Uterus (tissue), 4 donors: ENCODE results near the gene NR3C2. TPM values are rescaled to one million over a fixed set of nuclear protein-coding genes. Genes with fewer than 3 reads are reported as not detected.

ENCODE experiments used
- DNase-seq, 2 donors: peaks; one replicate each; pipeline ENCODE4 v3.0.0-alpha.2; 2019 to 2020
- H3K27ac ChIP-seq, 2 donors: fragments of 200-600 bp; sonication (generic); 1 replicate in 1 of 2; 2 replicates in 1 of 2; pipeline ENCODE4 v1.5.1; 2016 to 2018
- H3K27me3 ChIP-seq, 2 donors: fragments of 200-600 bp; sonication (generic); one replicate each; pipeline ENCODE4 v1.5.1; 2018 to 2019; ENCODE audit warnings: control low read depth in 1 of 2
- H3K36me3 ChIP-seq, 2 donors: fragments of 200-600 bp; sonication (generic); one replicate each; pipeline ENCODE4 v1.5.1; 2019; ENCODE audit warnings: control low read depth in 1 of 2
- H3K4me1 ChIP-seq, 2 donors: fragments of 200-600 bp; sonication (generic); one replicate each; pipeline ENCODE4 v1.5.1; 2018 to 2019; ENCODE audit warnings: control low read depth in 1 of 2
- H3K4me3 ChIP-seq, 2 donors: fragments of 200-600 bp; sonication (generic); 1 replicate in 1 of 2; 2 replicates in 1 of 2; pipeline ENCODE4 v1.5.1; 2018 to 2019; ENCODE audit warnings: mild to moderate bottlenecking in 1 of 2
- H3K9me3 ChIP-seq, 2 donors: fragments of 200-600 bp; sonication (generic); one replicate each; pipeline ENCODE4 v1.5.1; 2019; ENCODE audit warnings: control low read depth in 1 of 2
- POLR2A ChIP-seq, 2 donors: fragments of 450-650 bp; IDR thresholded peaks; one replicate each; pipeline ENCODE4 v1.6.1; 2016; ENCODE audit warnings: antibody characterized with exemption in 2 of 2, mild to moderate bottlenecking in 1 of 2, moderate library complexity in 1 of 2
- intact Hi-C: fragments of 100-400 bp; cut with DNase I; formaldehyde crosslinking; loops from one replicate; pipeline ENCODE4 v1.15.1; 2023; ENCODE audit warnings: low total_unique reads
- total RNA-seq, 4 donors: library from RNA; depleted of rRNA in 3 of 4; stranded (reverse); fragments of >200 nt in 3 of 4; gene quantifications; one replicate each; pipeline versions ENCODE4 v1.1.0 to v1.2.4, GENCODE V29; 2014 to 2023
- TF ChIP-seq, protein P1 (sequence below), 4 experiments: fragments of 200-600 bp in 2 of 4; fragments of 450-650 bp in 2 of 4; sonication (generic) in 2 of 4; IDR thresholded peaks; one replicate each; pipeline ENCODE4 v1.5.1; 2016 to 2019; ENCODE audit warnings: antibody characterized with exemption in 4 of 4, mild to moderate bottlenecking in 2 of 4, moderate library complexity in 1 of 4
- donor health status: DM: yes; HTN: yes; CAD: no.

The NR3C2 gene
- total RNA-seq, 4 donors from 2014 or later, result 10.0 to 46.7 (median 12.5) TPM

DNA sequence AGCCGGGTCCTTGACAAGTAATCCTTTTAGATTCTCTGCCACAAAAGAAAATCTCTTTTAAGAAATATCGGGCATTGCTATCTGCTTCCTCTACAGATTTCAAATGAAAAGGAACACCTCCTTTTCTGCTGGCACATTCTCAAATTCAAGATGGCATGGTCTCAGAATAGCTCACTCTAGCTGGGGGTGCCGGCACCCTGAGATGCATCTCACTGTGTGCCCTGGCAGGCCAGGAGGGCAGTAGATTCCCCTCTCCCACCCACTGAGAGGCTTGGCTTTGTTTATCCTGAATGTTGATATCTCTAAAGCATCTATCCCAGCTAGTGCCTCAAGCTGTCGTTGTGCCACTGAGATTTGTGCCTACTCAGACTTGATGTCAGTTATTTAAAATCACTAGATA lies 390.8 kb downstream of the NR3C2 start:
- no peak for DNase-seq
- intact Hi-C loops, result no loop called here
- Histone ChIP-seq H3K27ac (no peak overlapping the region), H3K4me3 (no peak overlapping the region), H3K4me1 (no peaks in the 10 kb centered on the region), H3K9me3 (no peaks in the 10 kb centered on the region), H3K36me3 (no peaks in the 10 kb centered on the region), H3K27me3 (no peaks in the 10 kb centered on the region)
- no peak for TF ChIP-seq POLR2A (IDR thresholded peaks at IDR 0.05)
- TF ChIP-seq, protein P1, sequence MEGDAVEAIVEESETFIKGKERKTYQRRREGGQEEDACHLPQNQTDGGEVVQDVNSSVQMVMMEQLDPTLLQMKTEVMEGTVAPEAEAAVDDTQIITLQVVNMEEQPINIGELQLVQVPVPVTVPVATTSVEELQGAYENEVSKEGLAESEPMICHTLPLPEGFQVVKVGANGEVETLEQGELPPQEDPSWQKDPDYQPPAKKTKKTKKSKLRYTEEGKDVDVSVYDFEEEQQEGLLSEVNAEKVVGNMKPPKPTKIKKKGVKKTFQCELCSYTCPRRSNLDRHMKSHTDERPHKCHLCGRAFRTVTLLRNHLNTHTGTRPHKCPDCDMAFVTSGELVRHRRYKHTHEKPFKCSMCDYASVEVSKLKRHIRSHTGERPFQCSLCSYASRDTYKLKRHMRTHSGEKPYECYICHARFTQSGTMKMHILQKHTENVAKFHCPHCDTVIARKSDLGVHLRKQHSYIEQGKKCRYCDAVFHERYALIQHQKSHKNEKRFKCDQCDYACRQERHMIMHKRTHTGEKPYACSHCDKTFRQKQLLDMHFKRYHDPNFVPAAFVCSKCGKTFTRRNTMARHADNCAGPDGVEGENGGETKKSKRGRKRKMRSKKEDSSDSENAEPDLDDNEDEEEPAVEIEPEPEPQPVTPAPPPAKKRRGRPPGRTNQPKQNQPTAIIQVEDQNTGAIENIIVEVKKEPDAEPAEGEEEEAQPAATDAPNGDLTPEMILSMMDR (IDR thresholded peaks at IDR 0.05), result no peak

DNA sequence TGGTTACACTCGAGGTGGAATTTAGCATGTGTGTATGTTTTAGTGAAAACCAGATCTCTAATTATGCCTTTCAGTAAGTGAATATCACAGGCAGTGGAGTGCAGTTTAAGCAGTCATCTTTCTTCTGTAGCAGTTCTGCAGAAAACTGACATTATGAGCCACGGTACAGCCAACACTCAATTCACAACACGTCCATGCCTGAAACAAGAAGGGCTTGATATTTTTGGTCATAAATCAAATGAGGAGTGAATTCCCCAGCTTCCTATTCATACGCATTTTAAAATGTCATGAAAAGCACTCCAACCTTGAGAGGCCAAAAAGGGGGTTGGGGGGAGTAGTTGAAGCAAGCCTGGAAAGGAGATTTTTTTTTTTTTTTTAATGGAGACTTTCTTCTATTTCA lies 393.6 kb downstream of the NR3C2 start:
- TF ChIP-seq POLR2A (IDR thresholded peaks at IDR 0.05), result no peak
- TF ChIP-seq, protein P1 (IDR thresholded peaks at IDR 0.05), result no peak
- no peaks in the 10 kb centered on the region for H3K4me1 ChIP-seq
- no peaks in the 10 kb centered on the region for H3K9me3 ChIP-seq
- H3K4me3 ChIP-seq, result no peak overlapping the region
- no peaks in the 10 kb centered on the region for H3K27me3 ChIP-seq
- intact Hi-C loops, result no loop called here
- DNase-seq, result no peak
- no peak overlapping the region for H3K27ac ChIP-seq
- no peaks in the 10 kb centered on the region for H3K36me3 ChIP-seq

DNA sequence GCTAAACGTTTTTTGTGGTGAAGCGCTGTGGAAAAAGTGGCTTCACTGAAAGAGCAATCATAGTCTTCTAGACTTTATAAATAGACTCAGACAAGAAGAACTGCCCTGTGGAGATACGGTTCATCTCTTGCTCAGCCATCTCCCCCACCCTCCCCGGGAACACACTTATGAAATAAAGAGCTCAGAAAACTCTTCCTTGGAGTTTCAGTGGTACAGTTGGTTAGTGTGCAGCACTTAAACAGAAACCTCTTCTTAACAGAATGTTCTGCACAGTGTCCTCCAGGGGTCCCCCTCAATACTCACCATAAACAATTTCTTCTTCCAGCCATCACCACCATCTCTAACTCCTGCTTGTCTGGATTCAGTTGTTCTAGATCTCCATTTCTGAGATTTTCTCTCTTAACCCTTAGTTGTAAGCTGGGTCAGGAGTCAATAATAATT lies 397.3 kb downstream of the NR3C2 start:
- no peaks in the 10 kb centered on the region for H3K9me3 ChIP-seq
- H3K4me1 ChIP-seq, result no peaks in the 10 kb centered on the region
- intact Hi-C loops, result no loop called here
- H3K27me3 ChIP-seq, result no peaks in the 10 kb centered on the region
- no peak for DNase-seq
- no peak overlapping the region for H3K27ac ChIP-seq
- H3K36me3 ChIP-seq, result no peaks in the 10 kb centered on the region
- no peak for TF ChIP-seq POLR2A (IDR thresholded peaks at IDR 0.05)
- TF ChIP-seq, protein P1 (IDR thresholded peaks at IDR 0.05), result no peak
- no peak overlapping the region for H3K4me3 ChIP-seq

DNA sequence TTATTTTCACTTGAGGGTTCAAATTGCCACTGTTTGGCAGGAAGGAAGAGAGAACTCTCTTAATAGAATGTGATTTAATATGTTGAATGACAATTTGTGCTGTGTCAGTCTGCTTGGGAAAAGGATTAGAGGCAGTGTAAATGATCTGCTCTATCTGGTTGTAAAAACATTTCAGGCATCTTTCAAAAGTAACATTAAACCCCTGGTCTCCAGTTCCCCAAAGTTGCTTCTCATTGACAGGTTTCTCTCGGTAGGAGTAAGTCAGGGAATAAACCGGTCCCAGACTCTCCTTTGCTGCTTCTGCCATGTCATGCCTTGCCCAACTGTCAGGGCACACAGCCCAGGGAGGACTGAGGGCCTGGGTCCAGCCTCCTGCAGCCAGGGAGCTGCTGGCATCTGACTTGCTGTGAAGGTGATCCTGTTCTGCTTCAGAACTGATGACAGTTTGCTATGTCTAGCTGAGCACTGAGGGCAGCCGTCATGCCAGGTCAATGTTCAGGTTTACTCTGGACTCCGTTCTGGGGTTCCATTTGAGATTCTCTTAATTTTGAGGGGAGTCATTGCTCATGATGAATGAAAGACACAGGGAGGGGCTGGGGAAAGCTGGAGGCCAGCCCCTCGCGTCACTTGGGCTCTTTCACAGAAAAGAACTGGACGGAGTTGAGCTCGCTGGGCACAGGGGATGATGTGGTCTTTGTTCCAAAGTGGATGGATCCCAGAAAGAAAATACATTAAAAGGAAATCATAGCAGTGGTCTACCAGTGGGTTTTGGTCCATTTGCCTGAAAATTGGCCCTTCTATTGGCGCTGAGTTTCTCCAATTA lies 397.9 kb downstream of the NR3C2 start:
- no peaks in the 10 kb centered on the region for H3K36me3 ChIP-seq
- no peaks in the 10 kb centered on the region for H3K27me3 ChIP-seq
- no peaks in the 10 kb centered on the region for H3K9me3 ChIP-seq
- H3K4me3 ChIP-seq, result no peak overlapping the region
- no peaks in the 10 kb centered on the region for H3K4me1 ChIP-seq
- no peak for DNase-seq
- TF ChIP-seq POLR2A (IDR thresholded peaks at IDR 0.05), result no peak
- TF ChIP-seq, protein P1 (IDR thresholded peaks at IDR 0.05), result no peak
- intact Hi-C loops, result no loop called here
- no peak overlapping the region for H3K27ac ChIP-seq

DNA sequence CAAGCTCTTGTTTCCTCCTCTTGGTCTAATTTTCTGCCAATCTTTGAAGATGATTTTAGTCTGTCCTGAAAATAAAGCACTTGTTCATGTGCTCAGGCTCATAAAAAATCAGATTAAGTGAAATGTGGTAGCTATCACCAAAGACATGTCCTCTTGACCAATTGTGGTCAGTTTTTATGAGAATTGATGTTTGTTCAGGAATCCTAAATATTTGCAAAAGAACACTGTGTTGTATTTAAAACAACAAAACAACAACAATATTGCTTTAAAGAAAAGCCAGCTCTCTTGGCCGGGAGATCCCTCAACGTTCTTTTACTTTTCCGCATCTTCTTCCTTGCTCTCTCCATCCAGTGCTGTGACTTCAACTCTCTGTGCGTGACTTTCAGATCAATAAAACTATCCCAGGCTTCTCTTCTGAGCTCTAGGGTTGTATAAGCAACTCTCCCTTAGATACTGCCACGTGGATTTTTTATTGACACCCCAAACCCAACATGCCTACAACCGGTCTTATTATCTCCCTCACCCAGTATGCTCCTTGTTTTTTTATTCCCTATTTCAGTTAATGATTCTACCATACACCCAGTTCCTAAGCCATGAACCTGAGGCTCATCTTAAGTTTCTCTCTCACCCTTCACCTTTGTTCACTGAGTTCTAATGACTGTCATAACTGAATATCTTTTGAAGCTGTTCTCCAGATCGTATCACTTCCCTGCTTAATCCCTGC lies 400.4 kb downstream of the NR3C2 start:
- no peak overlapping the region for H3K4me3 ChIP-seq

More for the DNA sequence above, 400.4 kb downstream of the NR3C2 start:
- Histone ChIP-seq H3K27me3 (no peaks in the 10 kb centered on the region), H3K27ac (no peak overlapping the region), H3K36me3 (no peaks in the 10 kb centered on the region), H3K9me3 (no peaks in the 10 kb centered on the region), H3K4me1 (no peaks in the 10 kb centered on the region)
- intact Hi-C loops, result no loop called here
- TF ChIP-seq, protein P1 (IDR thresholded peaks at IDR 0.05), result no peak
- TF ChIP-seq POLR2A (IDR thresholded peaks at IDR 0.05), result no peak
- no peak for DNase-seq
